ENCODE data around the gene SPACA7.

SPACA7 gene

GRCh38 chr13:112342841-112343361, 33.3 kb upstream of the SPACA7 start:
- no peaks in the 10 kb centered on the region for H3K27me3 ChIP-seq (ENCODE audit: insufficient read depth, low read length)
- no peak overlapping the region for H2AFZ ChIP-seq (ENCODE audit: insufficient read depth, low read length, poor library complexity)
- no peak overlapping the region for H3K18ac ChIP-seq (ENCODE audit: low read length)
- no peak overlapping the region for H3K4ac ChIP-seq (ENCODE audit: low read depth, low read length)
- H2AK5ac ChIP-seq (ENCODE audit: low read length): no peak overlapping the region
- no peak overlapping the region for H3K4me3 ChIP-seq (ENCODE audit: low read depth, low read length)
- H3K9me3 ChIP-seq (ENCODE audit: insufficient read depth, low read depth, low read length): peaks cover 1% of the 10 kb centered on the region
- H2BK12ac ChIP-seq (ENCODE audit: low read length): no peak overlapping the region
- H2BK5ac ChIP-seq (ENCODE audit: low read depth, low read length, poor library complexity): no peak overlapping the region
- H3K9ac ChIP-seq (ENCODE audit: low read length): no peak overlapping the region
- no peak overlapping the region for H4K91ac ChIP-seq (ENCODE audit: low read depth, low read length)
- no peak overlapping the region for H2BK120ac ChIP-seq (ENCODE audit: insufficient read depth, low read length, poor library complexity)
- H3K4me2 ChIP-seq (ENCODE audit: low read length): no peak overlapping the region
- no peaks in the 10 kb centered on the region for H3K79me2 ChIP-seq (ENCODE audit: control insufficient read depth, insufficient read depth, low read length, poor library complexity)
- no peak overlapping the region for H4K8ac ChIP-seq (ENCODE audit: low read depth, low read length)
- H4K12ac ChIP-seq (ENCODE audit: low read depth, low read length): no peak overlapping the region
- H3K36me3 ChIP-seq (ENCODE audit: control insufficient read depth in 1 of 2, insufficient read depth in 2 of 2, low read length in 2 of 2): no peaks in the 10 kb centered on the region
- H3K4me1 ChIP-seq (ENCODE audit: control insufficient read depth in 1 of 2, insufficient read depth in 2 of 2, low read length in 2 of 2): no peaks in the 10 kb centered on the region
- no CpG with 5 or more reads among the region's 50 CpGs for WGBS (ENCODE audit: extremely low coverage, insufficient coverage, insufficient read length)
- no peak overlapping the region for H3K27ac ChIP-seq (ENCODE audit: low read depth, low read length)
- no peak overlapping the region for H3K23ac ChIP-seq (ENCODE audit: low read length)
- H3K14ac ChIP-seq (ENCODE audit: low read length): no peak overlapping the region
- no peak for DNase-seq
- no peaks in the 10 kb centered on the region for H3K79me1 ChIP-seq (ENCODE audit: low read length)

GRCh38 chr13:112343591-112343990, 32.6 kb upstream of the SPACA7 start:
- H2BK5ac ChIP-seq (ENCODE audit: low read depth, low read length, poor library complexity): no peak overlapping the region
- WGBS (ENCODE audit: extremely low coverage, insufficient coverage, insufficient read length): no CpG with 5 or more reads among the region's 25 CpGs
- no peak overlapping the region for H4K12ac ChIP-seq (ENCODE audit: low read depth, low read length)
- no peak overlapping the region for H3K4me2 ChIP-seq (ENCODE audit: low read length)
- H2AFZ ChIP-seq (ENCODE audit: insufficient read depth, low read length, poor library complexity): no peak overlapping the region
- no peak overlapping the region for H2BK12ac ChIP-seq (ENCODE audit: low read length)
- H3K27ac ChIP-seq (ENCODE audit: low read depth, low read length): no peak overlapping the region
- no peak overlapping the region for H4K8ac ChIP-seq (ENCODE audit: low read depth, low read length)
- no peak overlapping the region for H3K9ac ChIP-seq (ENCODE audit: low read length)
- H3K9me3 ChIP-seq (ENCODE audit: insufficient read depth, low read depth, low read length): no peaks in the 10 kb centered on the region
- H2AK5ac ChIP-seq (ENCODE audit: low read length): no peak overlapping the region
- no peak overlapping the region for H3K23ac ChIP-seq (ENCODE audit: low read length)
- no peak overlapping the region for H3K18ac ChIP-seq (ENCODE audit: low read length)
- H4K91ac ChIP-seq (ENCODE audit: low read depth, low read length): no peak overlapping the region
- H3K79me1 ChIP-seq (ENCODE audit: low read length): no peaks in the 10 kb centered on the region
- no peak for DNase-seq
- no peaks in the 10 kb centered on the region for H3K36me3 ChIP-seq (ENCODE audit: control insufficient read depth in 1 of 2, insufficient read depth in 2 of 2, low read length in 2 of 2)
- no peaks in the 10 kb centered on the region for H3K79me2 ChIP-seq (ENCODE audit: control insufficient read depth, insufficient read depth, low read length, poor library complexity)
- H3K4me3 ChIP-seq (ENCODE audit: low read depth, low read length): no peak overlapping the region
- H2BK120ac ChIP-seq (ENCODE audit: insufficient read depth, low read length, poor library complexity): no peak overlapping the region
- no peak overlapping the region for H3K14ac ChIP-seq (ENCODE audit: low read length)
- no peaks in the 10 kb centered on the region for H3K27me3 ChIP-seq (ENCODE audit: insufficient read depth, low read length)
- no peaks in the 10 kb centered on the region for H3K4me1 ChIP-seq (ENCODE audit: control insufficient read depth in 1 of 2, insufficient read depth in 2 of 2, low read length in 2 of 2)
- H3K4ac ChIP-seq (ENCODE audit: low read depth, low read length): no peak overlapping the region

GRCh38 chr13:112345826-112346172, 30.4 kb upstream of the SPACA7 start:
- H3K27me3 ChIP-seq (ENCODE audit: insufficient read depth, low read length): no peaks in the 10 kb centered on the region
- no peak overlapping the region for H2AK5ac ChIP-seq (ENCODE audit: low read length)
- no peak overlapping the region for H3K4me2 ChIP-seq (ENCODE audit: low read length)
- H3K79me2 ChIP-seq (ENCODE audit: control insufficient read depth, insufficient read depth, low read length, poor library complexity): no peaks in the 10 kb centered on the region
- H2AFZ ChIP-seq (ENCODE audit: insufficient read depth, low read length, poor library complexity): no peak overlapping the region
- DNase-seq: no peak
- no peak overlapping the region for H3K4ac ChIP-seq (ENCODE audit: low read depth, low read length)
- no peaks in the 10 kb centered on the region for H3K9me3 ChIP-seq (ENCODE audit: insufficient read depth, low read depth, low read length)
- no peak overlapping the region for H2BK5ac ChIP-seq (ENCODE audit: low read depth, low read length, poor library complexity)
- no peak overlapping the region for H4K91ac ChIP-seq (ENCODE audit: low read depth, low read length)
- no peak overlapping the region for H3K9ac ChIP-seq (ENCODE audit: low read length)
- no peak overlapping the region for H4K12ac ChIP-seq (ENCODE audit: low read depth, low read length)
- no peak overlapping the region for H3K14ac ChIP-seq (ENCODE audit: low read length)
- H3K36me3 ChIP-seq (ENCODE audit: control insufficient read depth in 1 of 2, insufficient read depth in 2 of 2, low read length in 2 of 2): no peaks in the 10 kb centered on the region
- H4K8ac ChIP-seq (ENCODE audit: low read depth, low read length): no peak overlapping the region
- no peak overlapping the region for H2BK120ac ChIP-seq (ENCODE audit: insufficient read depth, low read length, poor library complexity)
- no CpG with 5 or more reads among the region's 7 CpGs for WGBS (ENCODE audit: extremely low coverage, insufficient coverage, insufficient read length)
- H3K4me1 ChIP-seq (ENCODE audit: control insufficient read depth in 1 of 2, insufficient read depth in 2 of 2, low read length in 2 of 2): no peaks in the 10 kb centered on the region
- no peaks in the 10 kb centered on the region for H3K79me1 ChIP-seq (ENCODE audit: low read length)
- no peak overlapping the region for H2BK12ac ChIP-seq (ENCODE audit: low read length)
- H3K27ac ChIP-seq (ENCODE audit: low read depth, low read length): no peak overlapping the region
- no peak overlapping the region for H3K23ac ChIP-seq (ENCODE audit: low read length)
- H3K4me3 ChIP-seq (ENCODE audit: low read depth, low read length): no peak overlapping the region
- no peak overlapping the region for H3K18ac ChIP-seq (ENCODE audit: low read length)

GRCh38 chr13:112346173-112346898, 29.8 kb upstream of the SPACA7 start:
- WGBS (ENCODE audit: extremely low coverage, insufficient coverage, insufficient read length): no CpG with 5 or more reads among the region's 22 CpGs
- H2BK5ac ChIP-seq (ENCODE audit: low read depth, low read length, poor library complexity): no peak overlapping the region
- DNase-seq: no peak
- no peak overlapping the region for H3K18ac ChIP-seq (ENCODE audit: low read length)
- H4K8ac ChIP-seq (ENCODE audit: low read depth, low read length): no peak overlapping the region
- no peak overlapping the region for H3K4me3 ChIP-seq (ENCODE audit: low read depth, low read length)
- no peaks in the 10 kb centered on the region for H3K9me3 ChIP-seq (ENCODE audit: insufficient read depth, low read depth, low read length)
- H2AK5ac ChIP-seq (ENCODE audit: low read length): no peak overlapping the region
- H2AFZ ChIP-seq (ENCODE audit: insufficient read depth, low read length, poor library complexity): no peak overlapping the region
- H3K4me1 ChIP-seq (ENCODE audit: control insufficient read depth in 1 of 2, insufficient read depth in 2 of 2, low read length in 2 of 2): no peaks in the 10 kb centered on the region
- H3K4me2 ChIP-seq (ENCODE audit: low read length): no peak overlapping the region
- H3K23ac ChIP-seq (ENCODE audit: low read length): no peak overlapping the region
- no peaks in the 10 kb centered on the region for H3K36me3 ChIP-seq (ENCODE audit: control insufficient read depth in 1 of 2, insufficient read depth in 2 of 2, low read length in 2 of 2)
- no peaks in the 10 kb centered on the region for H3K79me1 ChIP-seq (ENCODE audit: low read length)
- H3K27me3 ChIP-seq (ENCODE audit: insufficient read depth, low read length): no peaks in the 10 kb centered on the region
- H3K9ac ChIP-seq (ENCODE audit: low read length): no peak overlapping the region
- no peak overlapping the region for H4K91ac ChIP-seq (ENCODE audit: low read depth, low read length)
- H4K12ac ChIP-seq (ENCODE audit: low read depth, low read length): no peak overlapping the region
- no peak overlapping the region for H3K4ac ChIP-seq (ENCODE audit: low read depth, low read length)
- no peak overlapping the region for H3K14ac ChIP-seq (ENCODE audit: low read length)
- no peak overlapping the region for H2BK12ac ChIP-seq (ENCODE audit: low read length)
- no peak overlapping the region for H2BK120ac ChIP-seq (ENCODE audit: insufficient read depth, low read length, poor library complexity)
- no peak overlapping the region for H3K27ac ChIP-seq (ENCODE audit: low read depth, low read length)
- H3K79me2 ChIP-seq (ENCODE audit: control insufficient read depth, insufficient read depth, low read length, poor library complexity): no peaks in the 10 kb centered on the region

Measured in trophoblast cell (in vitro differentiated cells and primary cell).